ENCODE results near the gene TSPAN3.

- no peak for TF ChIP-seq CTCF (IDR thresholded peaks at IDR 0.05; ENCODE audit: insufficient read depth, low read length)
- TF ChIP-seq, protein P1, sequence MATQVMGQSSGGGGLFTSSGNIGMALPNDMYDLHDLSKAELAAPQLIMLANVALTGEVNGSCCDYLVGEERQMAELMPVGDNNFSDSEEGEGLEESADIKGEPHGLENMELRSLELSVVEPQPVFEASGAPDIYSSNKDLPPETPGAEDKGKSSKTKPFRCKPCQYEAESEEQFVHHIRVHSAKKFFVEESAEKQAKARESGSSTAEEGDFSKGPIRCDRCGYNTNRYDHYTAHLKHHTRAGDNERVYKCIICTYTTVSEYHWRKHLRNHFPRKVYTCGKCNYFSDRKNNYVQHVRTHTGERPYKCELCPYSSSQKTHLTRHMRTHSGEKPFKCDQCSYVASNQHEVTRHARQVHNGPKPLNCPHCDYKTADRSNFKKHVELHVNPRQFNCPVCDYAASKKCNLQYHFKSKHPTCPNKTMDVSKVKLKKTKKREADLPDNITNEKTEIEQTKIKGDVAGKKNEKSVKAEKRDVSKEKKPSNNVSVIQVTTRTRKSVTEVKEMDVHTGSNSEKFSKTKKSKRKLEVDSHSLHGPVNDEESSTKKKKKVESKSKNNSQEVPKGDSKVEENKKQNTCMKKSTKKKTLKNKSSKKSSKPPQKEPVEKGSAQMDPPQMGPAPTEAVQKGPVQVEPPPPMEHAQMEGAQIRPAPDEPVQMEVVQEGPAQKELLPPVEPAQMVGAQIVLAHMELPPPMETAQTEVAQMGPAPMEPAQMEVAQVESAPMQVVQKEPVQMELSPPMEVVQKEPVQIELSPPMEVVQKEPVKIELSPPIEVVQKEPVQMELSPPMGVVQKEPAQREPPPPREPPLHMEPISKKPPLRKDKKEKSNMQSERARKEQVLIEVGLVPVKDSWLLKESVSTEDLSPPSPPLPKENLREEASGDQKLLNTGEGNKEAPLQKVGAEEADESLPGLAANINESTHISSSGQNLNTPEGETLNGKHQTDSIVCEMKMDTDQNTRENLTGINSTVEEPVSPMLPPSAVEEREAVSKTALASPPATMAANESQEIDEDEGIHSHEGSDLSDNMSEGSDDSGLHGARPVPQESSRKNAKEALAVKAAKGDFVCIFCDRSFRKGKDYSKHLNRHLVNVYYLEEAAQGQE (IDR thresholded peaks at IDR 0.05; ENCODE audit: insufficient replicate concordance, low read depth) = no peak
- no peak for TF ChIP-seq POLR2AphosphoS5 (IDR thresholded peaks at IDR 0.05; ENCODE audit: low read depth)
Observed at GRCh38 chr15:77066971-77067690, 3.8 kb downstream of the TSPAN3 start.
